Prostate gland (tissue), 2 donors: ENCODE data around the gene GNAQ.

Experiments
- POLR2A ChIP-seq: fragments of 450-650 bp; IDR thresholded peaks from one replicate; pipeline ENCODE4 v1.6.1; 2016; ENCODE audit warnings: antibody characterized with exemption, mild to moderate bottlenecking
- POLR2AphosphoS5 ChIP-seq: sonication (generic); formaldehyde crosslinking; IDR thresholded peaks from one replicate; pipeline ENCODE4 v1.6.1; 2017; ENCODE audit warnings: antibody characterized with exemption
- TF ChIP-seq, protein P1 (sequence below), 4 experiments: fragments of 200-600 bp in 2 of 4; fragments of 450-650 bp in 2 of 4; sonication (generic) in 2 of 4; IDR thresholded peaks; 1 replicate in 3 of 4; 2 replicates in 1 of 4; pipeline ENCODE4 v1.5.1; 2016 to 2019; ENCODE audit warnings: antibody characterized with exemption in 4 of 4, mild to moderate bottlenecking in 2 of 4, moderate library complexity in 2 of 4

DNA sequence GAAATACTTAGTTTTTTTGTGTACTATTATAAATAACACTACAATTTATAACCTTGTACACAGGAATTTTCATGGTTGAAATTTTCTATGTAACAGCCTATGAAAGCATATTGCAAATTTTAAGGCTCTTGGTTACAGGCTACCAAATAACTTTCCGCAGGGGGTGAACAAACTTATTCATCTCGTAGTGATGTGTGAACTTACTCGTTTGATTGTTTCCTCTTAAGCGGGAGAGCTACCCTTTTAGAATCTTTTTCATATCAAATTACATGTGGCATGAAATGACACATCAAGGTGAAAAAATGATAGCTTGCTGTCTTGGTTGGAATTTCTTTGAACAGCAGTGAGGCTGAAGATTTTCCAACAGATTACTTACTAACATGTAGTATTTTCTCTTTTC, 292.7 kb downstream of the GNAQ start:
- TF ChIP-seq, protein P1, sequence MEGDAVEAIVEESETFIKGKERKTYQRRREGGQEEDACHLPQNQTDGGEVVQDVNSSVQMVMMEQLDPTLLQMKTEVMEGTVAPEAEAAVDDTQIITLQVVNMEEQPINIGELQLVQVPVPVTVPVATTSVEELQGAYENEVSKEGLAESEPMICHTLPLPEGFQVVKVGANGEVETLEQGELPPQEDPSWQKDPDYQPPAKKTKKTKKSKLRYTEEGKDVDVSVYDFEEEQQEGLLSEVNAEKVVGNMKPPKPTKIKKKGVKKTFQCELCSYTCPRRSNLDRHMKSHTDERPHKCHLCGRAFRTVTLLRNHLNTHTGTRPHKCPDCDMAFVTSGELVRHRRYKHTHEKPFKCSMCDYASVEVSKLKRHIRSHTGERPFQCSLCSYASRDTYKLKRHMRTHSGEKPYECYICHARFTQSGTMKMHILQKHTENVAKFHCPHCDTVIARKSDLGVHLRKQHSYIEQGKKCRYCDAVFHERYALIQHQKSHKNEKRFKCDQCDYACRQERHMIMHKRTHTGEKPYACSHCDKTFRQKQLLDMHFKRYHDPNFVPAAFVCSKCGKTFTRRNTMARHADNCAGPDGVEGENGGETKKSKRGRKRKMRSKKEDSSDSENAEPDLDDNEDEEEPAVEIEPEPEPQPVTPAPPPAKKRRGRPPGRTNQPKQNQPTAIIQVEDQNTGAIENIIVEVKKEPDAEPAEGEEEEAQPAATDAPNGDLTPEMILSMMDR (IDR thresholded peaks at IDR 0.05) = no peak
- no peak for TF ChIP-seq POLR2A
- TF ChIP-seq POLR2AphosphoS5 = no peak
